Activated B cell treated with CpG ODN at 0.5 μM for 24 hours (primary cell): Measurements from ENCODE around the gene NUDT3. TPM values are rescaled to one million over a fixed set of nuclear protein-coding genes. Genes with fewer than 3 reads are reported as not detected.

Experiments used
- ATAC-seq: fragments of 200-7000 bp; cut with Tn5 transposase; one replicate; pipeline ENCODE4 v1.10.0; 2021; ENCODE audit warnings: low read depth, mild to moderate bottlenecking, moderate library complexity
- CTCF ChIA-PET: fragments of 350-600 bp; sonication (Branson Sonifier 250); formaldehyde crosslinking; loops from one replicate; lab custom pipeline; 2021; ENCODE audit warnings: antibody characterized with exemption; lab: Charles Lee
- POLR2A ChIA-PET: fragments of 350-600 bp; sonication (Branson Sonifier 250); formaldehyde crosslinking; loops from one replicate; lab custom pipeline; 2021; ENCODE audit warnings: antibody characterized with exemption; lab: Charles Lee
- DNase-seq: peaks from one replicate; pipeline ENCODE4 v3.0.0; 2022
- H3K27ac Mint-ChIP-seq: one replicate; pipeline ENCODE4 v1.8.0; 2020; ENCODE audit warnings: mixed read lengths
- H3K27me3 Mint-ChIP-seq: one replicate; pipeline ENCODE4 v1.8.0; 2021; ENCODE audit warnings: mixed read lengths
- H3K36me3 Mint-ChIP-seq: one replicate; pipeline ENCODE4 v1.8.0; 2021; ENCODE audit warnings: low read depth, mixed read lengths
- H3K4me1 Mint-ChIP-seq: one replicate; pipeline ENCODE4 v1.8.0; 2021; ENCODE audit warnings: mixed read lengths
- H3K4me3 Mint-ChIP-seq: one replicate; pipeline ENCODE4 v1.8.0; 2020; ENCODE audit warnings: mild to moderate bottlenecking, mixed read lengths
- H3K9me3 Mint-ChIP-seq: one replicate; pipeline ENCODE4 v1.8.0; 2020; ENCODE audit warnings: mixed read lengths
- CTCF ChIP-seq: fragments of 200-600 bp; IDR thresholded peaks from one replicate; pipeline ENCODE4 v1.8.0; 2022; ENCODE audit warnings: antibody characterized with exemption, mild to moderate bottlenecking
- intact Hi-C: fragments of 100-400 bp; cut with micrococcal nuclease; formaldehyde crosslinking; loops from one replicate; pipeline ENCODE4 v1.15.1; 2024
- total RNA-seq: library from RNA; stranded (reverse); gene quantifications from 2 replicates; pipeline ENCODE4 v1.2.3, GENCODE V29; 2022

Gene NUDT3
- total RNA-seq, 1 donor from 2014 or later = 27.0 TPM

GRCh38 chr6:34425132-34425497 is 32.6 kb upstream of the NUDT3 start:
- Mint-ChIP-seq H3K27ac (peak overlapping the region; percentile 97), H3K9me3 (no peaks in the 10 kb centered on the region), H3K4me1 (peaks cover 29% of the 10 kb centered on the region), H3K27me3 (no peaks in the 10 kb centered on the region), H3K36me3 (peaks cover 52% of the 10 kb centered on the region), H3K4me3 (peak overlapping the region; percentile 97)
- DNase-seq (no peak), ATAC-seq (no peak)
- CTCF ChIA-PET = interaction anchor here (2.1 kb wide), 1 partner anchor 10 kb away, joined by 6 read pairs; no protein-coding TSS in a partner anchor
- no peak for TF ChIP-seq CTCF
- POLR2A ChIA-PET = interaction anchor here (0.5 to 2.4 kb wide), 13 partner anchors 8 to 463 kb away, joined by 3 to 26 read pairs (median 5); partner anchors contain the start of genes ANKS1A, HMGA1, ILRUN and SMIM29
- intact Hi-C loops = loop anchor here (5.0 kb wide), 2 partner anchors 42 to 332 kb away; partner anchors contain the start of genes PACSIN1 and SNRPC

GRCh38 chr6:34424200-34425131 is 32.0 kb upstream of the NUDT3 start:
- Mint-ChIP-seq H3K4me3 (peak overlapping the region; percentile 97), H3K27ac (peak overlapping the region; percentile 97), H3K9me3 (no peaks in the 10 kb centered on the region), H3K27me3 (no peaks in the 10 kb centered on the region), H3K36me3 (peaks cover 58% of the 10 kb centered on the region), H3K4me1 (peaks cover 29% of the 10 kb centered on the region)
- intact Hi-C loops = loop anchor here (5.0 kb wide), 2 partner anchors 43 to 333 kb away; partner anchors contain the start of genes PACSIN1 and SNRPC
- POLR2A ChIA-PET = interaction anchor here (0.5 to 2.4 kb wide), 10 partner anchors 10 to 464 kb away, joined by 3 to 26 read pairs (median 4); partner anchors contain the start of genes ANKS1A, HMGA1, SMIM29 and TAF11
- DNase-seq (no peak), ATAC-seq (no peak)
- CTCF ChIA-PET = interaction anchor here (2.1 to 3.0 kb wide), 2 partner anchors 9 to 176 kb away, joined by 6 to 11 read pairs; partner anchors contain the start of gene SMIM29
- no peak for TF ChIP-seq CTCF

GRCh38 chr6:34423254-34423653 is 30.8 kb upstream of the NUDT3 start:
- no peaks in the 10 kb centered on the region for H3K9me3 Mint-ChIP-seq
- H3K36me3 Mint-ChIP-seq = peaks cover 66% of the 10 kb centered on the region
- ATAC-seq (no peak), DNase-seq (no peak)
- no peak overlapping the region for H3K4me3 Mint-ChIP-seq
- no peak overlapping the region for H3K27ac Mint-ChIP-seq
- ChIA-PET CTCF (interaction anchor here (2.1 to 3.0 kb wide), 2 partner anchors 8 to 174 kb away, joined by 6 to 11 read pairs; partner anchors contain the start of gene SMIM29), POLR2A (interaction anchor here (0.9 kb wide), 1 partner anchor 174 kb away, joined by 4 read pairs; the partner anchor contains the start of gene SMIM29)
- H3K4me1 Mint-ChIP-seq = peaks cover 29% of the 10 kb centered on the region
- intact Hi-C loops = no loop called here
- no peaks in the 10 kb centered on the region for H3K27me3 Mint-ChIP-seq
- TF ChIP-seq CTCF = no peak

DNA sequence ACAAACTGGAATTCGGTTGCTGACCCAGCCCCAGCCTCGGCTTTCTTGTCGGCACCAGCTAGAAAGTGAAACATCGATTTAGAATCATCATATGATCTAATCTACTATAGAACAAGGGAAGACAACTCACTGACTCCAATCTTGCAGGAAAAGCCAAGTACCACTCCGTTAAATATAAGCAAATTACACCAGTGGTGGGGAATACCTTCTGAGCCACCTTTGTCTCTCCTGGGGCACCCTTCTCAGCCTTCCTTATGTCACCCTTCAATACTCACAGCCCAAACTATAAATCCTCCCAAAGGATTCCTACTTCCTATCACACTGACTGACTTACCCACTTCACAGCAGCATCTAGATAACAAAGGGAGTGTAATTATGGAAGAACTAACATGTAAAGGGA is 25.9 kb upstream of the NUDT3 start:
- Mint-ChIP-seq H3K4me1 (peaks cover 14% of the 10 kb centered on the region), H3K27me3 (no peaks in the 10 kb centered on the region), H3K9me3 (no peaks in the 10 kb centered on the region), H3K27ac (no peak overlapping the region), H3K36me3 (peaks cover 76% of the 10 kb centered on the region), H3K4me3 (no peak overlapping the region)
- intact Hi-C loops = no loop called here
- ChIA-PET CTCF (interaction anchor here (9.9 kb wide), 1 partner anchor 170 kb away, joined by 168 read pairs; the partner anchor contains the start of gene SMIM29), POLR2A (no interaction called here)
- ATAC-seq (no peak), DNase-seq (no peak)
- TF ChIP-seq CTCF = no peak
